Measurements from ENCODE around the gene CBR4. TPM values are rescaled to one million over a fixed set of nuclear protein-coding genes. Genes with fewer than 3 reads are reported as not detected.

CBR4 gene
- 8.0 and 16.1 TPM in 2 replicates for total RNA-seq

- TF ChIP-seq CTCF (IDR thresholded peaks at IDR 0.05; ENCODE audit: insufficient read depth, low read length, poor library complexity, severe bottlenecking) = peak; percentile 9
- no peaks in the 10 kb centered on the region for H3K36me3 ChIP-seq (ENCODE audit: control insufficient read depth, insufficient read depth, low read length)
- peak within 1 kb of the TSS; percentile 73 for H3K4me3 ChIP-seq (ENCODE audit: low read depth, low read length)
- DNase-seq (ENCODE audit: low read depth) = peak; percentile 96
- no peaks in the 10 kb centered on the region for H3K27me3 ChIP-seq (ENCODE audit: control insufficient read depth, insufficient read depth, low read length)
Measured at GRCh38 chr4:169010125-169011023, at the start of gene CBR4. Gene CBR4, minus strand, starts transcription at chr4:169010255. Its CDS starts 166 bp downstream, at chr4:169010089.

DNA sequence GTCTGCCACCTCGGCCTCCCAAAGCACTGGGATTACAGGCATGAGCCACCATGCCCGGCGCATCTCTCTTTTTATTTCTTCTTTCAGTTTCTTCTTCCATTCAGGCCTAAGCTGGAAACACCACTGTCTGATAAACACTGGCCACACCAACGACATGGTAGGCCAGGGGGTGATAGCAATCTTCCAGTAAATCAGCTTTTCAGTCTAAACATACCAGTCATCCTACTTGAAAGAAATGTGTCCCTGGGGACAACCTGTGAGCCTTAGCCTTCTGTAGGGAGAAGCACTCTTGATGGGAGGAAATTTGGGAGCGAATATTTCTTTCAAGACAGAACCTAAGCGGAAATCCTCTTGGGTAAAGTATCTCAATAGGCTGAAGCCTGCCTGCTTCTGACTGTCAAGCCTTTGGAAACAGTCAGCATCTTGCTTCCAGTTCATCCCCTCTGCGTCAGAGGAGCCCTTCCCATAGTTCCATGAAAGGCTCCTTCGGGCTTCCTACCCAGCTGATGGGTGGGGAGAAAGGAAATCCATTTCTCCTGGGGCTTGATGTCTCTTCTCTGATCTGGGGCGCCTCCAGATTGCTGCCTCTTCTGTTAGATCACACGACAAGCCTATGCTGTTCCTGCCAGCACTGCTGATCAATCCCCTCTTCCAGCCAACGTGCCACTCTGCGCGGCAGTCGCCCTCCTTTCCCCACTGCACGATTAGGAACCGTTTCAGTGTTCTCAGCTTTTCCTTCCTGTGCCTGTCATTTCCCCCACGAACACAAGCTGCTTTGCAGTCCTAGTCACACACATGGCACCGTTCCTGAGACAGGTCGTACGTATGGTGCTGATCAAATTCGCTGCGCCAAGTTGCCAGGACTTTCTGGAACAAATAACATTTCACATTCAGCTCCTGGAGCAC lies 49.5 kb upstream of the CBR4 start:
- no peak for DNase-seq (ENCODE audit: low read depth)
- Histone ChIP-seq H3K36me3 (ENCODE audit: control insufficient read depth, insufficient read depth, low read length) (no peaks in the 10 kb centered on the region), H3K27me3 (ENCODE audit: control insufficient read depth, insufficient read depth, low read length) (no peaks in the 10 kb centered on the region), H3K4me3 (ENCODE audit: low read depth, low read length) (no peak overlapping the region)
- no peak for TF ChIP-seq CTCF (IDR thresholded peaks at IDR 0.05; ENCODE audit: insufficient read depth, low read length, poor library complexity, severe bottlenecking)

GRCh38 chr4:169058312-169058711 lies 48.3 kb upstream of the CBR4 start:
- no peak for TF ChIP-seq CTCF (IDR thresholded peaks at IDR 0.05; ENCODE audit: insufficient read depth, low read length, poor library complexity, severe bottlenecking)
- Histone ChIP-seq H3K4me3 (ENCODE audit: low read depth, low read length) (no peak overlapping the region), H3K27me3 (ENCODE audit: control insufficient read depth, insufficient read depth, low read length) (no peaks in the 10 kb centered on the region), H3K36me3 (ENCODE audit: control insufficient read depth, insufficient read depth, low read length) (no peaks in the 10 kb centered on the region)
- no peak for DNase-seq (ENCODE audit: low read depth)

- DNase-seq (ENCODE audit: low read depth) = no peak
- no peak overlapping the region for H3K4me3 ChIP-seq (ENCODE audit: low read depth, low read length)
- H3K36me3 ChIP-seq (ENCODE audit: control insufficient read depth, insufficient read depth, low read length) = no peaks in the 10 kb centered on the region
- no peaks in the 10 kb centered on the region for H3K27me3 ChIP-seq (ENCODE audit: control insufficient read depth, insufficient read depth, low read length)
- no peak for TF ChIP-seq CTCF (IDR thresholded peaks at IDR 0.05; ENCODE audit: insufficient read depth, low read length, poor library complexity, severe bottlenecking)
Measured at GRCh38 chr4:169054879-169055278, 44.8 kb upstream of the CBR4 start.

DNA sequence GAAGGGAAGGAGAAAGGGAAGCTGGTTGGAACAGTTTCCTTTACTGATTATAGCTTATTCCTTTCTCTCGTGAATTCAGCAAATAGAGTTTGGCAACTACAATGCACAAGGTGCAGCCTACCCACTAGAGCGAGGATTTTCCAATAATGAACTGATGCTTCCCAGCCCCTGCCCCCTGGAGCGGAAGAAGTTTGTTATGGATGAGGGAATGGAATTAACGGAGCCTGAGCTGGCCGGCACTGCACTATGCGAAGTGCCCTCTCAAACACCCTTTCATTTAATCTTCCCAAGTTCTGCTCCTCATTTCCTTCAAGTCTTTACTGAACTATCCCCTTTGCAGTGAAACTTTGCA lies 42.5 kb upstream of the CBR4 start:
- TF ChIP-seq CTCF (IDR thresholded peaks at IDR 0.05; ENCODE audit: insufficient read depth, low read length, poor library complexity, severe bottlenecking) = no peak
- Histone ChIP-seq H3K4me3 (ENCODE audit: low read depth, low read length) (no peak overlapping the region), H3K36me3 (ENCODE audit: control insufficient read depth, insufficient read depth, low read length) (no peaks in the 10 kb centered on the region), H3K27me3 (ENCODE audit: control insufficient read depth, insufficient read depth, low read length) (no peaks in the 10 kb centered on the region)
- DNase-seq (ENCODE audit: low read depth) = no peak
